SK-N-SH treated with all-trans-retinoic acid at 6 μM for 48 hours (cell line): ENCODE data around the gene IL17RA.

Source experiments
- ARNTL ChIP-seq: fragments of 450-650 bp; formaldehyde crosslinking; IDR thresholded peaks from 2 replicates; pipeline ENCODE4 v1.5.0; 2020; ENCODE audit warnings: low read depth, mild to moderate bottlenecking, moderate library complexity, borderline replicate concordance
- POU6F1 ChIP-seq: fragments of 250-450 bp; sonication (Bioruptor Pico); IDR thresholded peaks from 2 replicates; pipeline ENCODE4 v1.8.0; 2021; ENCODE audit warnings: low read depth, mild to moderate bottlenecking, moderate library complexity, borderline replicate concordance
- ZNF70 ChIP-seq: fragments of 450-650 bp; formaldehyde crosslinking; IDR thresholded peaks from 2 replicates; pipeline ENCODE4 v1.5.0; 2020; ENCODE audit warnings: mild to moderate bottlenecking, moderate library complexity

GRCh38 chr22:17104336-17104935, 19.6 kb downstream of the IL17RA start:
- TF ChIP-seq POU6F1 (CRISPR knock-in tag) (no peak), ARNTL (CRISPR knock-in tag) (no peak), ZNF70 (CRISPR knock-in tag) (no peak)
